HG03378 (cell line): ENCODE measurements around the gene TBC1D1.
A peak's percentile ranks its signal among the peaks of the same experiment; 100 is the strongest.

Experiments
- ATAC-seq: cut with Tn5 transposase; IDR thresholded peaks from one replicate; pipeline ENCODE4 v1.9.1; 2021; ENCODE audit warnings: mild to moderate bottlenecking, moderate library complexity; ENCODE audit not compliant: unreplicated experiment

The TBC1D1 gene

GRCh38 chr4:38044060-38044459, 153.2 kb downstream of the TBC1D1 start:
- ATAC-seq: no peak

DNA sequence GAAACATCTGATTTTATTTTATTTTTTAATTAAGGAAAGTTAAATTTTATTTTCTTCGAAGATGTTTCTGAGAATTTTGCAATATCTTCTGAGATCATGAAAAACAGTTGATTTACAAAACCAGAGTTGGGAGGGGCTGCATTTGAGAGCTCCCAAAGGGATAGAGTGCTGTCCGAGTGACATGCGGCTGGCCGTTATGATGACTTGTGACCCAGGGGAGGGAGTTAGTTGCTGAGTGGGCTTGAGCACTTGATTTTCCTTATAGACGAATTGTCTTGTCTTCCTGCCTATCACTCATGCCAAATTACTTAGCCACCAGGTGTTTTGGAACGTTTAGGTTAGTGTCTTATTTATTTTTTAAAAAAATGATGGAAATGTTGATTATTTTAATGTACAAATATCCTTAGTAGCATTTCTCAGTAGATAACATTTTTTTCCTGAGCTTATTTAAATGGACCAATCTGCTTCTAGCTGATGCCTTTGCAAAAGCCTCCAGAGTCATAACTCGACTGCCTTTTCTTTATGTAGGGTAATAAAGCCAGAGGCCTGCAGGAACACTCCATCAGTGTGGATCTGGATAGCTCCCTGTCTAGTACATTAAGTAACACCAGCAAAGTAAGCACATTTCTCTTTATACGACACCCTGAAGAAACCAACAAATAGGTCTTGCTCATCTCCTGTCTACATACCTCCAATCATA, 154.6 kb downstream of the TBC1D1 start:
- no peak for ATAC-seq

GRCh38 chr4:38046727-38047489, 156.0 kb downstream of the TBC1D1 start:
- ATAC-seq: no peak

DNA sequence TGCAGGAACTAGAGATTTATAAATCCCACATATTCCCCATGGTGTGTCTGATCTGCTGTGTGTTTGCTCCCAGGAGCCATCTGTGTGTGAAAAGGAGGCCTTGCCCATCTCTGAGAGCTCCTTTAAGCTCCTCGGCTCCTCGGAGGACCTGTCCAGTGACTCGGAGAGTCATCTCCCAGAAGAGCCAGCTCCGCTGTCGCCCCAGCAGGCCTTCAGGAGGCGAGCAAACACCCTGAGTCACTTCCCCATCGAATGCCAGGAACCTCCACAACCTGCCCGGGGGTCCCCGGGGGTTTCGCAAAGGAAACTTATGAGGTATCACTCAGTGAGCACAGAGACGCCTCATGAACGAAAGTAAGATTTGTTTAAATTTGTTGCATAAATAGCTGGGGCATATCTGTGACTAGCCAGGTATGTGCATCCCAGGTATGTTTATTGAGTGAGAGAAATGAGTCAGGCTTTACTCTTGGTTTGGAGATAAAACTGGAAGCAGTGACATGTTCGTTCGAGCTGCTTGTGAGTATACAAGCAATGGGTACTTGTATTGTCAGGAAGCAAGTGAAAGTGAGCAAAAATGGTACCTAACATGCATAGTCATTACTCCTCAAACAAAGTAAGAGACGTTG, 158.8 kb downstream of the TBC1D1 start:
- no peak for ATAC-seq

GRCh38 chr4:38050560-38051350, 159.9 kb downstream of the TBC1D1 start:
- no peak for ATAC-seq

DNA sequence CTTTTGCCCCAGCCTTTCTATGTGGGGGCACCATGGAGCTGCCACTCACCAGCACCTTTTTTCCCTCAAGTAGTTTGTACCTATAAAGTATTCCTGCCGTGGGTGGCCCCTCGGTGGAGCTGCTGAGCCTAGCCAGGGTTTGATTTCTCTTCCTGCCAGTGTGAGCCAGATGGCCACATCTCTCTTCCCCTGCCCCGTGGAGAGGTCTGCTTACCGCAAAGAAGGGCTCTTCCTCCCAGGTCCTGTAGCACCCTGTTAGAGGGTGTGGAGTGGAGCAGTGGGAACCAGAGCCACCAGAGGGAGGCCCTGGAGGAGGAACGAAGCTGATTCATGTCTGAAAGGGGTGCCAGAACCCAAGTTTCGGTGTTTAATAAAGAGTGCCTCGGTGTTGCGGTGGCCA, 164.7 kb downstream of the TBC1D1 start:
- ATAC-seq: no peak

DNA sequence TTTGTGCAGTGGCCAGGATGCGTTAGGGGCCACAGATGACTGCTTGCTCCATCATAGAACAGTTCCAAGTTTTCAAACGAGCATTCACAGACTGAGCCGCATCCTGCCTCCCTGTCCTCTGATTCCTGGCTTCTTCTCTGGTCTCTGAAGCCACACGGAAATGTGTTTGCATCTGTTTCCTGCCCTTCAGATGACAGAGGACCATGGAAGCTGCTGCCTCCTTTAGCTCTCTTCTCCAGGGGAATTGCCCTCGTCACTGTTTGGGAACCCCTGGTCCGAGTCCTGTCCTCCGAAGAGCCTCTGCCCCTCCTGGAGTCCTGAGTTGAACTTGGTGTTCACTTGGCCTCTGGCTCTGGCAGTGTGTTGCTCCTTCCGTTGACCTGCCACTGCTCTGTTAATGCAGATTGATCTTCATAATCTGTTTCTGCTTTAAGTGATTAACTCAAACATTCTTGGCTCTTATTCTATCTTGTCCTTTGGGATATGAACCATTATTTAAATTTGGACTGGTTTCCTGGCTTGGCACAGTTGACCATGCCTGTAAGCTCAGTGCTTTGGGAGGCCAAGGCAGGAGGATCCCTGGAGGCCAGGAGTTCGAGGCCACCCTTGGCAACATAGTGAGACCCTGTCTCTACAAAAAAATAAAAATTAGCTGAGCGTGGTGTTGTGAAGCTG, 165.3 kb downstream of the TBC1D1 start:
- ATAC-seq: no peak

GRCh38 chr4:38058151-38058550, 167.3 kb downstream of the TBC1D1 start:
- ATAC-seq: no peak

- ATAC-seq: no peak
These were observed 170.0 kb downstream of the TBC1D1 start for GRCh38 chr4:38060829-38061431.

GRCh38 chr4:38062088-38062775, 171.3 kb downstream of the TBC1D1 start:
- ATAC-seq: peak; percentile 75

GRCh38 chr4:38062776-38063097, 171.9 kb downstream of the TBC1D1 start:
- no peak for ATAC-seq

DNA sequence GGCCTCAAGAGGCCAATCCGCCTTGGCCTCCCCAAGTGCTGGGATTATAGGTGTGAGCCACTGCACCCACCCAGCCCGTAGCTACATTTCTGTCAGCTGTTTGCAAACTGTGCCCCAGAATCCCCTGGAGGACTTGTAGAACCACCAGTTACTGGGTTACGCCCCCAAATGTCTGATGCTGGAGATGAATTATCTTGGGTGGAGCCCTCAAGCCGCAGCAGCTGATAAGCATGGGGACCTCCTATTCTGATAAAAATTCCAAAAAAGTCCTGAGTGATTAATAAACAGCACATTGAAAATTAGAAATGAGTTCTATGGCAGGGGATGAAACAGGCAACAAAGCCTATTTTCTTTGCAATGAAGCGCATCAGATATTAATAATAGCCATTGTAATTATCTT, 174.3 kb downstream of the TBC1D1 start:
- ATAC-seq: no peak

- no peak for ATAC-seq
These were observed 175.0 kb downstream of the TBC1D1 start for GRCh38 chr4:38065900-38066299.

DNA sequence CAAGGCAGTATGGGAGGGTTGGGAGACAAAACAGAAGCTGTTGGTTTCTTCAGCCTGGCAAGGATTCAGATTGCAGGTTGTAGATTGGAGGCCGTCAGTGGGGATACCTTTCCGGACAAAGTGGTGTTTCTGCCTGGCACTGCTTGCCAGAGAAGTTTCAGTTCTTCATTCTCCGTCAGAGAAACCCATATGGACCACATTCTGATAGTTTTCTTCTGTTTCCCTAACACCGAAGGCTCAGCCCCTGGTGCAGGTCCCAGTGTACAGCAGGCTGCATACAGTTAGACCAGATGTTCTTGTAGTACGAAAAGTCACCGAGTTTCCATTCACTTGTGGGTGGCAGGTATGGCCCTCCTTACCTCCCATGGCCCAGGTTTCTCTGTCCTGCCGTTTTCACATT, 176.6 kb downstream of the TBC1D1 start:
- ATAC-seq: no peak

- no peak for ATAC-seq
These were observed 177.2 kb downstream of the TBC1D1 start for GRCh38 chr4:38068107-38068506.

DNA sequence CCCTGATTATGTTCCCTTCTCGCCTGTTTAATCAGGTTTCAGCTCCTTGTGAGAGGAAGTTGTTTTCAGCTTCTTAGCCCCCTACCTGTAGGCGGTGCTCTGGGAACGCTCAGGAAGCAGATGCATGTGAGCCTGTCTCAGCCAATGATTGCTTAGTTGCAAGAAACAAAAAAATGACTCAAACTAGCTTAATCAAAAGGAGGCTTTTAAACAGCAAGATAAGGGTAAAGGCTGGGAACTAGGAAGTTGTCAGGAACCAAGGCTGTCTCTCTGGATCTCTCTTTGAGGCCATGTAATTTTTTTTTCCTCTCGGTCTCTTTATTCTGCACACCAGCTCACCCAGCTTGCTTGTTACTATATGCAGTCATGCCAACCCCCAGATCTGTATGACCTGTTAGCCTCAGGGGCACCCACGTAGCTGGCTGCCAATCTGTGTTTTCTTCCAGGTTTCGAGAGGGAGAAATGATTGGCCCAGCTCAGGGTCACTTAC, 178.4 kb downstream of the TBC1D1 start:
- no peak for ATAC-seq

GRCh38 chr4:38071801-38072431, 181.0 kb downstream of the TBC1D1 start:
- ATAC-seq: no peak

DNA sequence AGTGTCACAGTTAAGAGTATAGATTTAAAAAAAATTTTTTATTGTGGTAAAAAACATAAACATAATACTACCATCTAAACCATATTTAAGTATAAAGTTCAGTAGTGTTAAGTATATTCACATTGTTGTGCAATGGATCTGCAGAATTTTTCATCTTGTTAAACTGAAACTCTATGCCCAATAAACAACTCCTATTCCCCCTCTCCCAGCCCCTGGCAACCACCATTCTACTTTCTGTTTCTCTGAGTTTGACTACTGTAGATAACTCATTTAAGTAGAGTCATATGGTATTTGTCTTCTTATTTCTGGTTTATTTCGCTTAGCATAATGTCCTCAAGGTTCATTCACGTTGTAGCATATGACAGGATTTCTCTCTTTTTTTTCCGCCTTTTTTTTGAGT, 181.7 kb downstream of the TBC1D1 start:
- no peak for ATAC-seq

DNA sequence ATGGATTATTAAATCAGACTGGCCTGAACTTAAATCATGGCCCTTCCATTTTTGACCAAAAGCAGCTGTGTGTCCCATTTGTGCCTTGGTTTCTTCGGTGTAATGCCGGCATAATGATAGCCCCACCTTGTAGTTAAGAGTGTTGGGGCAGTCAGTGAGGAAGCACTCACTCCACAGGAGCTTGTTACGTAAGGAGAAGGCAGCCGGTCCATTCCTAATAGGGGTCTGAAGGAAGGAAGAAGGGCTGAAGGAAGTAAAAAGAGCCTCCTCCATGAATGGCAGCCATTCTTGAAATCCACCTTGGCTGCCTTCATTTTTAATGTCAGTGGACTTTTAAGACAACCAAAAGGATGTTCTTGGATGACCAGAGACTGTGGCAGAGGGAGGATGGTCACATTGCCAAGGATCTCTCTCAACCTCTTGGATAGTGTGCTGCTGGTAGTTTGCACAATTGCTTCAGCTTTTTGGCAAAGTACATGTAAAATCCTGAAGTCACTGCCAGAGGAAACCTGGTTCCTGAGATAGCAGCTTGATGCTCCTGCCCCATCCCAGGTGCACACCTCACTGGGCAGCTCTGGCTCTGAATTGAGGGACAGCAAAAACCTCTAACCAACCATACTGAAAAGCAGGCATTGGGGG, 182.8 kb downstream of the TBC1D1 start:
- no peak for ATAC-seq
